SW480 (cell line): ENCODE results near the gene TMEM175.
"Not testable (repeated sequence)": the region's sequence is repeated elsewhere in the genome, so short reads cannot be mapped to it uniquely, and the experiment has no call there.

Source experiments
- DNase-seq: peaks from one replicate; pipeline ENCODE4 v3.0.0-alpha.2; 2016; ENCODE audit warnings: low spot score

The TMEM175 gene

GRCh38 chr4:917466-917865 lies 14.8 kb upstream of the TMEM175 start:
- DNase-seq: no peak

DNA sequence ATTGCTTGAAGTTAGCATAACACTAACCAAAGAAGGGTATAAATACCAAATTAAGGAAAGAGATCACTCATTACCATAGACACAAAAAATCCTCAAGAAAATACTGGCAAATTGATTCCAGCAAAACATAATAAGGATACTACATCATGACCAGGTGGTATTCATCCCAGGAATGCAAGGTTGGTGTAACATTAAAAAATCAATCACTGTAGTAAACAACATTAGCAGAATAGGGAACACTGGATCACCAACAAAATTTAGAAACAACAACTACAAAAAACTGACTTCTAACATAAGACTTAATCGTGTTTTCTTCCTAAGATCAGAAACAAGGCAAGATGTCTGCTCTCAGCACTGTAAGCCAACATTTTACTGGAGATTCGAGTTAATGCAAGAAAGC lies 14.3 kb upstream of the TMEM175 start:
- no peak for DNase-seq

DNA sequence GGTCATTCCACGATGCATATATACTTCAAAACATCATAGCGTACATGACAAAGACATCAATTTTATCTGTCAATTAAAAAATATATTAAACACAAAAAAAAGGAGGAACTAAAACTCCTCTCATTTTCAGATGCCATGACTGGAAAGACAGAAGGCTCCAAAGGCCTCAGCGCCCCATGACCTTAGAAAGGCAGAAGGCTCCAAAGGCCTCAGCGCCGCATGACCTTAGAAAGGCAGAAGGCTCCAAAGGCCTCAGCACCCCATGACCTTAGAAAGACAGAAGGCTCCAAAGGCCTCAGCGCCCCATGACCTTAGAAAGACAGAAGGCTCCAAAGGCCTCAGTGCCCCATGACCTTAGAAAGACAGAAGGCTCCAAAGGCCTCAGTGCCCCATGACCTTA lies 13.7 kb upstream of the TMEM175 start:
- DNase-seq: not testable (repeated sequence)

DNA sequence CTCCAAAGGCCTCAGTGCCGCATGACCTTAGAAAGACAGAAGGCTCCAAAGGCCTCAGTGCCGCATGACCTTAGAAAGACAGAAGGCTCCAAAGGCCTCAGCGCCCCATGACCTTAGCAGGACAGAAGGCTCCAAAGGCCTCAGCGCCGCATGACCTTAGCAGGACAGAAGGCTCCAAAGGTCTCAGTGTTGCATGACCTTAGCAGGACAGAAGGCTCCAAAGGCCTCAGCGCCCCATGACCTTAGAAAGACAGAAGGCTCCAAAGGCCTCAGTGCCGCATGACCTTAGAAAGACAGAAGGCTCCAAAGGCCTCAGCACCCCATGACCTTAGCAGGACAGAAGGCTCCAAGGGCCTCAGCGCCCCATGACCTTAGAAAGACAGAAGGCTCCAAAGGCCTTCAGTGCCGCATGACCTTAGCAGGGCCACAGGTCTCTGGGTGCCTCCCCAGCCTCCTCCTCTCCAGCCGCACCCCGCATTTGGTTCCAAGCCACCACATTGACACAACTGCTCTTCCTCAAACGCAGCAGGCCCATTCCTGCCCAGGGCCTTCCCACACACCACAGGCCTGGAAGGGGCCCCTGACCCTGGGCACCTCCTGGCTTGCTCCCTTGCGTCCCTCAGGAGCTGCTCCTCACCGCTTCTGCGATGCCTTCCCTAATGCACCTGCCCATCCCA lies 13.1 kb upstream of the TMEM175 start:
- DNase-seq: not testable (repeated sequence)

DNA sequence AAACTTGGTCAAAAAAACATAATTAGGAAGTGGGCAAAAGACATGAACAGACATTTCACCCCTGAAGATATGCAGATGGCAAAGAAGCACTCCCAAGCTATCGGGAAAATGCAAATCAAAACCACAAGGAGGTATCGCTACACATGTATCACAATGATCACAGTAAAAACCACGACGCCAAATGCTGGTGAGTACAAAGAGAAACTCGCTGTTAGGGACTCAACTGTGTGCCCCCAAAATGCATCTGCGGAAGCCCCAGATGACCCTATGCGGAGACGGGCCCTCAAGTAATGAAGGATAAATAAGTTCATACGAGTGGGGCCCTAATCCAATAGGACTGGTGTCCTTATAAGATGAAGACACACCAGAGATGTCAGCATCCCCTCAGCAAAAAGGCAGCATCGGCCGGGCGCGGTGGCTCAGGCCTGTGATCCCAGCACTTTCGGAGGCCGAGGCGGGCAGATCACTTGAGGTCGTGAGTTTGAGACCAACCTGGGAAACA lies 10.4 kb upstream of the TMEM175 start:
- no peak for DNase-seq

GRCh38 chr4:924107-925096 lies 7.9 kb upstream of the TMEM175 start:
- no peak for DNase-seq

DNA sequence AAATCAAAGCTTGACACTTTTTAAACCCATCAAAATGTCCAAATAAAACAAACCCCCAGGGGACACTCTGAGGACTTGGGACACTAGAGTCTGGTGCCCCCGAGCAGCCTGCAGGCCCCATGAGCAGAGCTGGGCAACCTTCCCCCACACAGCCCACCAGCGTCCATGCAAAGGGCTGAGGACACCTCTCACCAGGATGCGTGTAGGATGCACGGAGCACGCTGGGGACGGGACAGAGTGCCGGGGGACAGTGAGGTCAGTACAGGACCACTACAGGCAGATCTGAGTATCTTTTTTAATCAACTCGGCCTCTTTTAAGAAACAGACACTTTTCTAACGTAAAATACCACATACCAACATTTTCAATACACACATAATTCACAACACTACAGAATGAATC lies 7.1 kb upstream of the TMEM175 start:
- no peak for DNase-seq

DNA sequence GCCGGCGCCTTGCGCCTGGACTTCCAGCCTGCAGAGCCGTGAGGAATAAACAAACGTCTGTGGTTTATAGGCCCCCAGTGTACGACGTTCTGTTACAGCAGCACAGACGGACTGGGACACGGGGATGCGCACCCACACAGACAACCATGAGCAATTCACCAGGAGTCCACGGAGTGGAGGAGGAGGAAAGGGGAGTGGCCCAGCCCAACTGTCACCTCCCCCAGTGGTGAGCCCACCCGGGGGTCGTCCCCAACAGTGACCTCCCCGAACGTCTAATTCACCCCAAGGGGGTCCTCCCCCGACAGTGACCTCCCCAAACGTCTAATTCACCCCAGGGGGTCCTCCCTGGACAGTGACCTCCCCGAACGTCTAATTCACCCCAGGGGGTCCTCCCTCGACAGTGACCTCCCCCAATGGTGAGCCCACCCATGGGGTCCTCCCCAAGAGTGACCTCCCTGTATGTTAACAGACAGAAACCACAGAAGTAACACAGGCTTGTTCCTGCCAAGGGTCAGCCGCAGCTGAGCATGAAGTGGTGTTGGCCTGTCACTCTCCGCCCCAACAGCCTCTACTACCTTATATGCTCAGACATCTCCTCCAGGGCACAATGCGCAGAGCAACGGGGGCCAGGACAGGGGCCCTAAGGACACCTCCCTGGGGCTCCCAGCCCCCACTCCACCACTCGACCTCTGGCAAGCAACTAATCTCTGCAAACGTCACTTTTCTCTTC lies 6.3 kb upstream of the TMEM175 start:
- DNase-seq: no peak

DNA sequence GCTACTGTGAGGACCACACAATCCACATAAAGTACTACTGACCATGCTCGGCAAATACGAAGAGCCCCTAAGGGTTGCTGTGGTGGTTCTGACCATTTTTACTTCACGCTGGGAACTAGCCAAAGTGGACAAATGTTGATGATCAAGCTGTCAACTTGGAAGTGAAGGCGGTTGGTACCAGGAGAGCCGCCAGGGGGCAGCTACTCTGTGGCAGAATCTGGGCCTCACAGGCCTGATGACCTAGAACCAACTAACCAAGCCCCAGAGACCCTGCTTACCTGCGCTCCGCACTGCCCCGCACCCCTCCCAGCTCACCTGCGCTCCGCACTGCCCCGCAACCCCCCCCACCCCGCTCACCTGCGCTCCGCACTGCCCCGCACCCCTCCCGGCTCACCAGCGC lies 5.7 kb upstream of the TMEM175 start:
- DNase-seq: no peak

GRCh38 chr4:927566-927965 lies 4.7 kb upstream of the TMEM175 start:
- not testable (repeated sequence) for DNase-seq

DNA sequence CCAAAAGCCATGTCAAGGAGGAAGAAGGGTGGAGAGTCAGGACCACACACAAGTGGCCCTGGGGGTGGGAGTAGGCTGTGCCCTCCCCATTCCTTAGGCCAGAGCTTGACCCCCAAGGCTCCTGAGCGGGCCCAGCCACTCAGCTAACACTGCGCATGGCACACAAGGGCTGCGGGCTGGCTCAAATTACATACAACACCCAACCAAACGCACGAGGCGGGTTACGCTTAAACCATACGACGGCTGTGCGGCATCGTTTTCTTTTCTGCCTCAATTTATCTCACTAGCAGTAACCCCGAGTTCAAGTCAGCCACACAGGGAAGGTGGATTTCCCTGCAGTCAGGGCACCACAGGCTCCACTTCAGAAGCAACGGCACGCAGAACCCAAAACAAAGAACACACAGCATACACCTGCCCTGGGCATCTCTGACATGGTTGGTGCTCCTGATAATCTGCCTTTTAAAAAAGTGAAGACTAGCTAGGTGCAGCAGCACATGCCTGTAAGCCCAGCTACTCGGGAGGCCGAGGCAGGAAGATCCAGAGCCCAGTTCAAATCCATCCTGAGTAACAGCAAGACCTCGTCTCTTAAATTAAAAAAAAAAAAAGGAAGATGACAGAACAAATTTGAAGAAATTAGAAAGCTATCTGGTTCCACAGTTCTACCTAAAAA lies 3.0 kb upstream of the TMEM175 start:
- DNase-seq: no peak

DNA sequence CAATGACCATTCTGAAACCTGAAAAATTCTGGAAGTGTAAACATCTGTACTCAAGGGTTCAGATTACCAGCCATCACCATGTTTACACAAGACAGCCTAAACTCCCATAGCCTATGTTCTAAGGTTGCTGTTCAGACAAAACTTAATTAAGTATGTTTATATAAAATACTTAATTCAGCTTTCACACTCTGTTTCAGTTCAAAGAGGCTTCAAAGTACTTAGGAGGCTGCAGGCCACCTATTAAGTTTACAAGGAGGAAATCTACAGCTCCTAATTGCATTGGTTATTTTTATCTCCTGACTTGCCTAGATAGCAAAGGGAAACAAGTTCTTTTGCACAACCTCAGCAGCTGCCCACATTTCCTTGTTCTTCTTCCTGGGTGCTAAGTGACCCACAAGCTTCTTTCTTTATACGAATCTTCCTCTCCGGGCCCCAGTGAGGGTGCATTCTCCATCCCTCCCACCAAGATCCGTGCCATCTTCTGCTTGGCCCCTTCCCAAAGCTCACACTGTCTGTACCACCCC lies 2.2 kb upstream of the TMEM175 start:
- DNase-seq: no peak

GRCh38 chr4:930827-931193 lies 1.4 kb upstream of the TMEM175 start:
- no peak for DNase-seq

DNA sequence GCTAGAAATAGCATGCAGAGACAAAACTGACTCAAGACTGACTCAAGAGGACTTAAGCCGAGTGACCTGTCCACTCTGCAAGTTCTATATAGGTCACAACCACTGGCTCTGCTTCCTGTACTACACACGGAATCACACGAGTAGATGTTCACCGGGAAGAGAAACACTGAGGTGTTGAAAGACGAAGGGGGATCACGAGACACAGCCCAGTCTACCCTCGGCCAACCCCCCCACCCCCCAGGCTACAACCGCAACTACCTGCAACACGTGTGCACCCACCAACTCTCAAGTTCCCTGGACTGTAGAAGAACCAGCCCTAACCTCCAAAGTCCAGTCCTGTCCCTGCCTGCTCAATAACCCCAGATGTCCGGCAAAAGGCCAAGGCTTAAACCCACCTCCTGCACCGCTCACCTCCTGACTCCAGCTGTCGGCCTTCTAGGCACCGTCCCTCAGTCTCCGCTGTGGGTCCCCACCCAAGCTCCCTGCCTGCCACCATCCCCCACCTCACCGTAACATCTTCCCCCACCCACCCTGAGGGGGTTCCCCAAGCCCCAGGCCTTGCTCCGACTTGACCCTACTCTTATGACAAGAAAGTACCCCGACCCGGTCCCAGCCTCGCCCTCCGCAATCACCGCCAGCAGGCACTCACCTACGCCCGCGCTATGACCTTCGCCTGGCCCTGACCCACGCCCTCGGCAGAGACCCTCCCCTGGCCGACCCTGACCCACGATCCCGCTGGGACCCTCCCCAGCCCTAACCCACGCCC lies 883 bp upstream of the TMEM175 start:
- peak; percentile 12 for DNase-seq

DNA sequence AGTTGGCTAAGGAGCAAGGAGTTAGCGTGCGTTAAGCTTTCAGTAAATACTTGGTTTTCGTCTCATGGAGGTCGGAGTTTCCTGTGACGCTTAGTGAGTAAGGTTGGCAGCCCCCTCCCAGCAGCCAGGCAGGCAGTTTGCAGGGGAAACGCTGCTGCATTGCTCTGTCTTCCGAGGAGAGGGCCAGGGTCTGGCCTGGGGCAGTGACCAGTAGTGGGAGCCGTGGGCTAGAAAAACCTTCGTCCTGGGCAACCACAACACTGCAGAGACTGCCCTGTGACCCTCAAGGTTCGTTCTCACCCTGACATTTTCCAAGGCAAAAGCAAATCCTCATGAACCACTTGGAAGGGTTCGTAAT lies 432 bp downstream of the TMEM175 start:
- peak; percentile 2 for DNase-seq

DNA sequence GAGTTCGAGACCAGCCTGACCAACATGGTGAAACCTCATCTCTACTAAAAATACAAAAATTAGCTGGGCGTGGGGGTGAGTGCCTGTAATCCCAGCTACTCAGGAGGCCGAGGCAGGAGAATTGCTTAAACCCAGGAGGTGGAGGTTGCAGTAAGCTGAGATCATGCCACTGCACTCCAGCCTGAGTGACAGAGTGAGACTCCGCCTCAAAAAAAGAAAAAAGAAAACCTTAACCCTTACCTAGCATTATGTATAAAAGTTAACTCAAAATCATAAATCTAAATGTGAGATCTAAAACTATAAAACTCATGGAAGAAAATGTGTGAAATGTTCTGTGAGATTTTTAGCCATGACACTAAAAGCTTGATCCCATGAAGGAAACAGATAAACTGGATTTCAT lies 7.2 kb downstream of the TMEM175 start:
- DNase-seq: not testable (repeated sequence)

DNA sequence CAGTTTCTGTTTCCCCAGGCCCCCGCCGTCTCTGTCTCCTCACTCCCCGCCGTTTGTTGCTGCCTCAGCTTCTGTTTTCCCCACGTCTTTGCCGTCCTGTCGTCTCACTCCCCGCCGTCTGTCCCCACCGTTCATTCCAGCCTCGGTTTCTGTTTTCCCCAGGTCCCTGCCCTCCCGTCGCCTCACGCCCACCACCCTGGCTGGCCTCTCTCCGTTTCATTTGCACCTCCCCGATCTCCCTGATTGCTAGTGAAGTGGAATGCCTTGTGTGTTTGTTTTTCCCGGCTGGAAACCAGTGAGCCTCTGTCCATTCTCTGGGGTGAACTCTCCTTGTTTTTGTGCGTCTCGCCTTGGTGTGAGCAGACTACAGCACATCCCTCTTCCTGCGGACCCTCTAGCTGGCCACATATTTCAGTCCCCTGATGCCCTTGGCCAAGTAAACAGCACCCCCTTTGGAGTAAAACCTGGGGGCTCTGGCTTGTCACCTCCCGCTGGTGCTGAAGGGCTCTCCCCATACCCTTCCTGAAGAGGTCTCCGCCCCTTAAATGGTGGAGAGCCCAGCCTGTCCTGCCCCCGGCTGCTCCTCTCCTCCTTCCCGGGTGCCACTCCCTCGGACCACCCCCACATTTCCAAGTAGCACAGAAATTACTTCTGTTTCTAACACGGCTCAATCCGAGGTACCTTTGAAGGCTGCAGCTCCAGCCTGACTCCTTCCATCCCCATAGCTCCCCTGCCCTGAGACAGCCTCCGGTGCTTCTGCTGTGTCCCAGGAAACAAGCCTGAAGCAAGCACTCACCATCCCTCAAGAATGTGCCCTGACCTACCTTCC lies 13.2 kb downstream of the TMEM175 start:
- DNase-seq: no peak

- DNase-seq: no peak
These were observed 13.8 kb downstream of the TMEM175 start for GRCh38 chr4:946103-946450.

- no peak for DNase-seq
These were observed 14.5 kb downstream of the TMEM175 start for GRCh38 chr4:946517-947471.
